Progenitor cell of endocrine pancreas (in vitro differentiated cells): ENCODE data around the gene UGCG. TPM values are rescaled to one million over a fixed set of nuclear protein-coding genes. Genes with fewer than 3 reads are reported as not detected.

Source experiments
- DNase-seq: peaks from one replicate; pipeline ENCODE4 v3.0.0; 2021; ENCODE audit warnings: low spot score; ENCODE audit not compliant: unreplicated experiment
- H3K27ac Mint-ChIP-seq: 2 replicates; pipeline ENCODE4 v1.8.0; 2021; ENCODE audit warnings: mild to moderate bottlenecking, moderate library complexity, mixed read lengths
- H3K27me3 Mint-ChIP-seq: 2 replicates; pipeline ENCODE4 v1.8.0; 2021; ENCODE audit warnings: mixed read lengths
- H3K36me3 Mint-ChIP-seq: 2 replicates; pipeline ENCODE4 v1.8.0; 2022; ENCODE audit warnings: mixed read lengths; ENCODE audit not compliant: insufficient read depth
- H3K4me1 Mint-ChIP-seq: 2 replicates; pipeline ENCODE4 v1.8.0; 2021; ENCODE audit warnings: low read depth, mixed read lengths
- H3K4me3 Mint-ChIP-seq: 2 replicates; pipeline ENCODE4 v1.8.0; 2021; ENCODE audit warnings: low read depth, mild to moderate bottlenecking, moderate library complexity, mixed read lengths
- H3K9me3 Mint-ChIP-seq: 2 replicates; pipeline ENCODE4 v1.8.0; 2021; ENCODE audit warnings: low read depth, mixed read lengths
- CTCF ChIP-seq: fragments of 200-600 bp; sonication (generic); IDR thresholded peaks from one replicate; pipeline ENCODE4 v1.5.0; 2021; ENCODE audit warnings: antibody characterized with exemption, mild to moderate bottlenecking; ENCODE audit not compliant: unreplicated experiment
- total RNA-seq: library from RNA; stranded (reverse); gene quantifications from 2 replicates; pipeline ENCODE4 v1.2.1, GENCODE V29; 2021

The UGCG gene
- total RNA-seq, 1 donor from 2014 or later = 26.8 TPM

- no peak for TF ChIP-seq CTCF
- Mint-ChIP-seq H3K27ac (no peak overlapping the region), H3K9me3 (no peaks in the 10 kb centered on the region), H3K36me3 (no peaks in the 10 kb centered on the region), H3K27me3 (peaks cover 4% of the 10 kb centered on the region), H3K4me1 (peaks cover 4% of the 10 kb centered on the region), H3K4me3 (no peak overlapping the region)
- DNase-seq = no peak
Measured at GRCh38 chr9:111970827-111971226, 74.2 kb downstream of the UGCG start.

- Mint-ChIP-seq H3K27me3 (peaks cover 7% of the 10 kb centered on the region), H3K27ac (peak overlapping the region; percentile 54), H3K9me3 (no peaks in the 10 kb centered on the region), H3K4me1 (peaks cover 4% of the 10 kb centered on the region), H3K36me3 (no peaks in the 10 kb centered on the region), H3K4me3 (no peak overlapping the region)
- DNase-seq = no peak
- no peak for TF ChIP-seq CTCF
Measured at GRCh38 chr9:111974092-111974681, 77.6 kb downstream of the UGCG start.

- Mint-ChIP-seq H3K27ac (no peak overlapping the region), H3K4me1 (peaks cover 14% of the 10 kb centered on the region), H3K4me3 (no peak overlapping the region)
Measured at GRCh38 chr9:111975709-111976108, 79.1 kb downstream of the UGCG start.

GRCh38 chr9:111978616-111979015, 82.0 kb downstream of the UGCG start:
- Mint-ChIP-seq H3K4me3 (no peak overlapping the region), H3K36me3 (no peaks in the 10 kb centered on the region), H3K4me1 (peaks cover 15% of the 10 kb centered on the region), H3K27me3 (peaks cover 21% of the 10 kb centered on the region), H3K27ac (no peak overlapping the region), H3K9me3 (no peaks in the 10 kb centered on the region)
- TF ChIP-seq CTCF = no peak
- DNase-seq = no peak

More at GRCh38 chr9:111975709-111976108, 79.1 kb downstream of the UGCG start:
- no peak for TF ChIP-seq CTCF
- H3K9me3 Mint-ChIP-seq = no peaks in the 10 kb centered on the region
- DNase-seq = no peak
- H3K36me3 Mint-ChIP-seq = no peaks in the 10 kb centered on the region
- H3K27me3 Mint-ChIP-seq = peaks cover 7% of the 10 kb centered on the region

- Mint-ChIP-seq H3K4me3 (no peak overlapping the region), H3K27me3 (peaks cover 23% of the 10 kb centered on the region), H3K27ac (no peak overlapping the region), H3K36me3 (no peaks in the 10 kb centered on the region), H3K9me3 (no peaks in the 10 kb centered on the region), H3K4me1 (peaks cover 11% of the 10 kb centered on the region)
- no peak for DNase-seq
- TF ChIP-seq CTCF = no peak
Measured at GRCh38 chr9:111979561-111979960, 82.9 kb downstream of the UGCG start.
